ENCODE measurements around the gene SCNM1.
"Not testable (repeated sequence)": the region's sequence is repeated elsewhere in the genome, so short reads cannot be mapped to it uniquely, and the experiment has no call there.

SCNM1 gene

GRCh38 chr1:151194894-151195594 lies 29.1 kb downstream of the SCNM1 start:
- not testable (repeated sequence) for DNase-seq

DNA sequence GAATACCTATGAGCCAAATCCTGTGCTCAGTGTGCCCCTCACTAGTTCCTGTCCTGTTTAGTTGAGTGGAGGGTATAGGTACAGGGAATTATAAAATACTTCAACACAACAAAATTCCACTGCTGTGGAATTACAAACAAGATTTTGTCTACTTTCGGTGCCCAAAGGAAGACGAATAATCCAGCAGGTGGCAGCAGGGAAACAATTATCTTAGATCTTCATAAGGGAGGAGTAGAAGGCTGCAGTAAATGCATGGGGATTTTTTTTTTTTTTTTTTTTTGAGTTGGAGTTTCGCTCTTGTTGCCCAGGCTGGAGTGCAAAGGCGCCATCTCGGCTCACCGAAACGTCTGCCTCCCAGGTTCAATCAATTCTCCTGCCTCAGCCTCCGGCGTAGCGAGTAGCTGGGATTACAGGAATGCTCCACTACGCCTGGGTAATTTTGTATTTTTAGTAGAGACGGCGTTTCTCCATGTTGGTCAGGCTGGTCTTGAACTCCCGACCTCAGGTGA lies 30.4 kb downstream of the SCNM1 start:
- peak; percentile 71 for DNase-seq

GRCh38 chr1:151197863-151198253 lies 31.9 kb downstream of the SCNM1 start:
- DNase-seq = no peak

DNA sequence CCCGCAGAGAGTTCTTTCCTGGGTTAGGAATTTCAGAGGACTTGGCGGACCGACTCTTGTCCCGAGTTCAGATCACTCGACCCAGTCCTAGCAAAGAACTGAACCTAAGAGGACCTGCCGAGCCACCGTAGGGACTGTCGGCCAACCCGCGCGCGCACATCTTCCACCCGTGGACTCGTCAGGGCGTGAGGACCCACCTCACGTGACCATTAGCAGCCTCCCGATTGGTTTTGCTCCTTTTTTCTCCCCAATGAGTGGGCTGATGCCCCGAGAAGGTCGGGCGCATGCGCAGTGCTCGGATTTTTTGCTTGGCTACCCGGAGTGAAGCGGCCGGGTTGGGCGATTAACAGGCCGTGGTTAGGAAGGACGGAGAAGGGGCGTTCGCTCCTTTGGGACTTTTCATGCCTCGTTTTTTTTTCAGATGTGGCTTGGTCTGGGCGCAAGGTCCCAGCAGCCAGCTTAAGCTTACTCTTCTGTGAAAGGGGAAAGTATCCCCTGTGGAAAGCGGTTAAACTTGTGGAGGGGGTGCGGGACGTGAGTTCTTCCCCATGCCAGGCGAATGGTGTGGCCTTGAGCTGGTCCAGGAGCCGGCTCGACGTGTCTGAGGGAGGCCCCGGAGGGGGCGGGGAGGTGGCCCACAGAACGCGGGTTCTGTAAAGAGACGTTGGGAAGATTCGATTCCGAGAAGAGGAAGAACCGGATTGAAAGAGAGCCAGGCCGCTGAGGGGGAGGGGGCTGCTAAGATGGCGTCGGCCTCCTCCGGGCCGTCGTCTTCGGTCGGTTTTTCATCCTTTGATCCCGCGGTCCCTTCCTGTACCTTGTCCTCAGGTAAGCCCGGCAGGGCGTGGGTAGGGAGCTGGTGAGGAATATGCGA lies 32.5 kb downstream of the SCNM1 start, which contains the start of gene PIP5K1A:
Gene PIP5K1A (plus strand): TSS at position 299 of the 874 bp plus-strand sequence. CDS start 445 bp downstream, at position 744.
- DNase-seq = peak; percentile 100

DNA sequence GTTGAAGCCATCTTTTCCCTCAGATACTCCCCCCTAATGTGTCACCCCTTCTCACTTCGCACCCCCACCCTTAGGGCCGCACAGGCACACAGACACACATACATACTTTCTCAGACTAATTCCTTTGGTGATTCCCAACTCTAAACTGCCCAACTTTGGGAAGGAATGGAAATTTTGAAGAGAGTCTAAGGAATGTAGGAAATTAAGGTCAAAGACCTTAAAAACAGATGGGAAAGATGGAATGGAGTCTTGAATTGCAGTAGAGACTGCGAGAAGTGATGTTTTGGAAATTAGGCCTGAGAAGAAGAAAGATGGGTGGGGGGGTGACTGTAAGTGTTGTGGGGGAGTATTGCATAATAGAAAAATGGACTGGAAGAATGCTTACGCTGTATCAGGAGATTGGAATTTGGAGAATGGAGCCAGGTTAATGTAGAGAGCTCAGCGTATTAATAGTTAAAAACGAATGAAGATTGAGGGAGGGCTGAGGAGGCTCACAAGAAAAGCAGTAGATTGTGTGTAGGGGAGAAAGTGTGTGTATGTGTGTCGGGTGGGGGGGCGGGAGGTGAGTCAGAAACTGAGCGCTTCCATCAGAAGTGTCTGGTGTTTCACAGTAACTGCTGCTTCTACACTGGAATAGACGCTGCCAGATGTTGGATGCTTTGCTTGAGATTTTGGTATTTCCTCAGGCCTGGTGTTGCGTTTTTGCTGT lies 34.1 kb downstream of the SCNM1 start:
- no peak for DNase-seq

DNA sequence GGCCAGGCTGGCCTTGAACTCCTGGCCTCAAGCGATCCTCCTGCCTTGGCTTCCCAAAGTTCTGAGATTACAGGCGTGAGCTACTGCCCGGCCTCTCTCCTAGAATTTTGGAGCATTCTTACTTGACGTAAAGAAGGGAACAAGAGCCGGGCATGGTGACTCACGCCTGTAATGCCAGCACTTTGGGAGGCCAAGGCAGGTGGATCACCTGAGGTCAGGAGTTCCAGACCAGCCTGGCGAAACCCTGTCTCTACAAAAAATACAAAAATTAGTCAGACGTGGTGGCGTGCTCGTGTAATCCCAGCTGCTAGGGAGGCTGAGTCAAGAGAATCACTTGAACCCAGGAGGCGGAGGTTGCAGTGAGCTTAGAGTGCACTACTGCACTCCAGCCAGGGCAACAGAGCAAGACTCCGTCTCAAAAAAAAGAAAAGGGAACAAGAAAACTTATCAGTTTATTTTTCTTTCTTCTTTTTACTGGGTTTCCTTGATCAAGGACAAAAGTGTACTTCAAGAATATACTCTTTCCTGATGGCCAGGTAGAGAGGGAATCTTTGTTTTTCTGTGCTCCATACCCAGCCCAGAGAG lies 39.5 kb downstream of the SCNM1 start:
- DNase-seq = not testable (repeated sequence)

GRCh38 chr1:151210830-151211229 lies 44.9 kb downstream of the SCNM1 start:
- no peak for DNase-seq

DNA sequence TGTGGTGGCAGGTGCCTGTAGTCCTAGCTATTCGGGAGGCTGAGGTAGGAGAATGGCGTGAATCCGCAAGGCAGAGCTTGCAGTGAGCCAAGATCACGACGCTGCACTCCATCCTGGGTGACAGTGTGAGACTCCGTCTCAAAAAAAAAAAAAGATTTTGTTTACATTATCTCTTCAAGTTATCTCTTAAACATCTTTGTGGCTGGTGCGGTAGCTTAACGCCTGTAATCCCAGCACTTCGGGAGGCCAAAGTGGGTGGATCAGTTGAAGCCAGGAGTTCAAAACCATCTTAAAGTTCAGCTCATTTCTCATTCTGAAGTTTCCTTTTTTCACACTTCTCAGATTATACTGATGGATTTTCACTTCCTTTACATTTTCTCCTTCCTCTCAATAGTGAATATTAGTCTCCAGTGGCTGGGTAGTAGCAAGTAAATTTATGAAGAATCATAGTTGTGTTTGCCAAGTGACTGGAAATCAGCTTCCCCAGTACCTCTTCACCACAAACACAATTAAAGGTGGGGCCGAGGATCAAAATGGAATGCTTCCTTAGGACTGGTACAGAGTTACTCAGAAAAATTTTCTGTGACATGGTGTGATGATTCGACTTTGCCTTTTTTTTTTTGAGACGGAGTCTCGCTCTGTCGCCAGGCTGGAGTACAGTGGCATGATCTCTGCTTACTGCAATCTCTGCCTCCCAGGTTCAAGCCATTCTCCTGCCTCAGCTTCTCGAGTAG lies 46.2 kb downstream of the SCNM1 start:
- no peak for DNase-seq

DNA sequence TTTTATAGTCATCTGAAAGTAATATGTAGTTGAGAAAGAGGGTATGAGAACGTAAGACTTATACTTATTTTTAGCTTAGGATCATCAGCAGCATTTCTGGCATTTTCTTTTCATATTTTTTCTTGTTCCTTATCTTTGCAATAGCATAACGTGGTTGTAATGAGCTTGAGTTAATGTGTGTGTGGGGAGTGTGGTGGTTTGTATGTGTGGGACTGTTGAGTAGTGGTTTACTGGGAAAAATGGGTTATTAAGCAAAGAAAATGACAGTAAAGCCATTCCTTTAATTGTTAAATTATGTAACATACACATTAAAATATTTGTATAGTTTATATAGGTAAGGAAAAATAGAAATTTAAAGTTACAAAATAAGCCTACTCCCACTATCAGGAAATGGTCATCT lies 47.6 kb downstream of the SCNM1 start:
- DNase-seq = no peak
